SK-N-SH treated with all-trans-retinoic acid at 6 μM for 48 hours (cell line): ENCODE results near the gene PRKAR1B.

Experiments
- ATAC-seq: fragments of 200-7000 bp; cut with Tn5 transposase; 3 replicates; pipeline ENCODE4 v1.9.1; 2020; ENCODE audit warnings: mild to moderate bottlenecking, moderate library complexity
- ARNTL ChIP-seq: fragments of 450-650 bp; formaldehyde crosslinking; IDR thresholded peaks from 2 replicates; pipeline ENCODE4 v1.5.0; 2020; ENCODE audit warnings: low read depth, mild to moderate bottlenecking, moderate library complexity, borderline replicate concordance
- BACH2 ChIP-seq: fragments of 250-450 bp; sonication (Bioruptor Pico); IDR thresholded peaks from 2 replicates; pipeline ENCODE4 v1.9.0; 2021; ENCODE audit warnings: mild to moderate bottlenecking, borderline replicate concordance
- CSDC2 ChIP-seq: fragments of 250-450 bp; sonication (Bioruptor Pico); IDR thresholded peaks from 2 replicates; pipeline ENCODE4 v1.5.0; 2020; ENCODE audit warnings: mild to moderate bottlenecking, moderate library complexity
- CSRNP3 ChIP-seq: fragments of 250-450 bp; sonication (Bioruptor Pico); IDR thresholded peaks from 2 replicates; pipeline ENCODE4 v1.5.1; 2021; ENCODE audit warnings: mild to moderate bottlenecking, moderate library complexity
- ESRRG ChIP-seq: fragments of 250-450 bp; sonication (Bioruptor Pico); IDR thresholded peaks from 2 replicates; pipeline ENCODE4 v1.6.1; 2021; ENCODE audit warnings: mild to moderate bottlenecking
- GLIS3 ChIP-seq: fragments of 250-450 bp; sonication (Bioruptor Pico); IDR thresholded peaks from 2 replicates; pipeline ENCODE4 v1.5.0; 2020; ENCODE audit warnings: mild to moderate bottlenecking, moderate library complexity
- ISL1 ChIP-seq: fragments of 250-450 bp; sonication (Bioruptor Pico); IDR thresholded peaks from 2 replicates; pipeline ENCODE4 v2.1.2; 2022; ENCODE audit warnings: mild to moderate bottlenecking, moderate library complexity
- PATZ1 ChIP-seq: fragments of 250-450 bp; sonication (Bioruptor Pico); IDR thresholded peaks from 2 replicates; pipeline ENCODE4 v1.8.0; 2020; ENCODE audit warnings: mild to moderate bottlenecking, moderate library complexity, borderline replicate concordance
- POU6F1 ChIP-seq: fragments of 250-450 bp; sonication (Bioruptor Pico); IDR thresholded peaks from 2 replicates; pipeline ENCODE4 v1.8.0; 2021; ENCODE audit warnings: low read depth, mild to moderate bottlenecking, moderate library complexity, borderline replicate concordance
- SNAI2 ChIP-seq: fragments of 250-450 bp; sonication (Bioruptor Pico); IDR thresholded peaks from 2 replicates; pipeline ENCODE4 v1.5.0; 2020; ENCODE audit warnings: mild to moderate bottlenecking, moderate library complexity
- TOX ChIP-seq: fragments of 250-450 bp; sonication (Bioruptor Pico); IDR thresholded peaks from 2 replicates; pipeline ENCODE4 v1.8.0; 2021; ENCODE audit warnings: mild to moderate bottlenecking, moderate library complexity, borderline replicate concordance
- TSHZ2 ChIP-seq: fragments of 250-450 bp; sonication (Bioruptor Pico); IDR thresholded peaks from 2 replicates; pipeline ENCODE4 v1.5.0; 2020; ENCODE audit warnings: mild to moderate bottlenecking, moderate library complexity
- ZC3H10 ChIP-seq: fragments of 250-450 bp; sonication (Bioruptor Pico); IDR thresholded peaks from 2 replicates; pipeline ENCODE4 v1.5.1; 2021; ENCODE audit warnings: mild to moderate bottlenecking, moderate library complexity
- ZFP3 ChIP-seq: fragments of 250-450 bp; sonication (Bioruptor Pico); IDR thresholded peaks from 2 replicates; pipeline ENCODE4 v1.5.0; 2020; ENCODE audit warnings: mild to moderate bottlenecking, moderate library complexity
- ZNF565 ChIP-seq: fragments of 450-650 bp; formaldehyde crosslinking; conservative IDR thresholded peaks from 2 replicates; pipeline ENCODE4 v1.5.0; 2020; ENCODE audit warnings: low read depth, mild to moderate bottlenecking, moderate library complexity
- ZNF8 ChIP-seq: fragments of 450-650 bp; formaldehyde crosslinking; IDR thresholded peaks from 2 replicates; pipeline ENCODE4 v1.5.0; 2020; ENCODE audit warnings: mild to moderate bottlenecking, moderate library complexity

The PRKAR1B gene

GRCh38 chr7:534959-535358 lies 192.1 kb downstream of the PRKAR1B start:
- ATAC-seq, result no peak
- TF ChIP-seq GLIS3 (CRISPR knock-in tag) (no peak), ARNTL (no peak), TSHZ2 (CRISPR knock-in tag) (no peak), SNAI2 (CRISPR knock-in tag) (no peak), ZC3H10 (no peak), ZNF8 (CRISPR knock-in tag) (no peak), TOX (CRISPR knock-in tag) (no peak), PATZ1 (CRISPR knock-in tag) (no peak), CSDC2 (CRISPR knock-in tag) (no peak), CSRNP3 (CRISPR knock-in tag) (no peak)

GRCh38 chr7:534075-534474 lies 193.0 kb downstream of the PRKAR1B start:
- no peak for ATAC-seq
- TF ChIP-seq CSDC2 (CRISPR knock-in tag), result no peak
- no peak for TF ChIP-seq POU6F1 (CRISPR knock-in tag)

- no peak for ATAC-seq
- TF ChIP-seq ZFP3 (CRISPR knock-in tag), result no peak
- no peak for TF ChIP-seq BACH2 (CRISPR knock-in tag)
- no peak for TF ChIP-seq CSDC2 (CRISPR knock-in tag)
- no peak for TF ChIP-seq PATZ1 (CRISPR knock-in tag)
- TF ChIP-seq ZC3H10, result no peak
- no peak for TF ChIP-seq ZNF565 (CRISPR knock-in tag)
- TF ChIP-seq SNAI2 (CRISPR knock-in tag), result no peak
- TF ChIP-seq TOX (CRISPR knock-in tag), result no peak
- no peak for TF ChIP-seq ESRRG (CRISPR knock-in tag)
- no peak for TF ChIP-seq POU6F1 (CRISPR knock-in tag)
- no peak for TF ChIP-seq ISL1 (CRISPR knock-in tag)
These were observed 193.8 kb downstream of the PRKAR1B start for GRCh38 chr7:533266-533665.
